Osteocyte (in vitro differentiated cells): ENCODE results near the gene ITFG1. TPM values are rescaled to one million over a fixed set of nuclear protein-coding genes. Genes with fewer than 3 reads are reported as not detected.
A peak's percentile ranks its signal among the peaks of the same experiment; 100 is the strongest.

Experiments
- DNase-seq: peaks from one replicate; pipeline ENCODE4 v3.0.0; 2021; ENCODE audit warnings: mixed read lengths; ENCODE audit not compliant: unreplicated experiment; ENCODE audit errors: extremely low spot score
- H3K27ac Mint-ChIP-seq: one replicate; pipeline ENCODE4 v1.8.0; 2021; ENCODE audit warnings: mild to moderate bottlenecking, mixed read lengths; ENCODE audit not compliant: unreplicated experiment
- H3K27me3 Mint-ChIP-seq: one replicate; pipeline ENCODE4 v1.8.0; 2021; ENCODE audit warnings: mixed read lengths; ENCODE audit not compliant: unreplicated experiment
- H3K36me3 Mint-ChIP-seq: one replicate; pipeline ENCODE4 v1.8.0; 2021; ENCODE audit warnings: mixed read lengths; ENCODE audit not compliant: unreplicated experiment
- H3K4me1 Mint-ChIP-seq: one replicate; pipeline ENCODE4 v1.8.0; 2021; ENCODE audit warnings: mixed read lengths; ENCODE audit not compliant: unreplicated experiment
- H3K4me3 Mint-ChIP-seq: one replicate; pipeline ENCODE4 v1.8.0; 2021; ENCODE audit warnings: mild to moderate bottlenecking, moderate library complexity, mixed read lengths; ENCODE audit not compliant: unreplicated experiment
- H3K9me3 Mint-ChIP-seq: one replicate; pipeline ENCODE4 v1.8.0; 2021; ENCODE audit warnings: mixed read lengths; ENCODE audit not compliant: unreplicated experiment
- total RNA-seq: library from RNA; stranded (reverse); gene quantifications from 2 replicates; pipeline ENCODE4 v1.2.1, GENCODE V29; 2021
- TF ChIP-seq, protein P1 (sequence below): fragments of 200-600 bp; sonication (generic); IDR thresholded peaks from 2 replicates; pipeline ENCODE4 v1.5.0; 2021; ENCODE audit warnings: antibody characterized with exemption, mild to moderate bottlenecking, moderate library complexity

ITFG1 gene
- total RNA-seq, 1 donor from 2014 or later: 69.5 TPM

DNA sequence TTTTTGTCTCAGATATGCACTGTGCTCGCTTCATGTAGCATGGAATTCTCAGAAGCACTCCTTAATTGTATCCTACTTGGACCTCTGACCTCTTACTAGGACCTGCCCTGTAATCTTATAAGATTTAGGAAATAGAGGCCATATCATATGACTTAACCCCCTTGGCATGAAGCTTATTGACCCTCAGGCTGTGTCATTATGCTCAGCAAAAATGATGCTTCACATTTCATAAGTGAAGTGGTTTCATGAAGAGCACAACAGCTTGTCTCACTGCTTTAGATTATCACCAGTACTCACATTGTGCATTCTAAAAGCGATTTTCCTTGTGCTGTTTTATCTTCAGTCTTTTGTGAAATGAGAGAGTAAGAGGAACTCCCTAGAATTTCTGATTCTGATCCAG is 6.6 kb upstream of the ITFG1 start:
- TF ChIP-seq, protein P1, sequence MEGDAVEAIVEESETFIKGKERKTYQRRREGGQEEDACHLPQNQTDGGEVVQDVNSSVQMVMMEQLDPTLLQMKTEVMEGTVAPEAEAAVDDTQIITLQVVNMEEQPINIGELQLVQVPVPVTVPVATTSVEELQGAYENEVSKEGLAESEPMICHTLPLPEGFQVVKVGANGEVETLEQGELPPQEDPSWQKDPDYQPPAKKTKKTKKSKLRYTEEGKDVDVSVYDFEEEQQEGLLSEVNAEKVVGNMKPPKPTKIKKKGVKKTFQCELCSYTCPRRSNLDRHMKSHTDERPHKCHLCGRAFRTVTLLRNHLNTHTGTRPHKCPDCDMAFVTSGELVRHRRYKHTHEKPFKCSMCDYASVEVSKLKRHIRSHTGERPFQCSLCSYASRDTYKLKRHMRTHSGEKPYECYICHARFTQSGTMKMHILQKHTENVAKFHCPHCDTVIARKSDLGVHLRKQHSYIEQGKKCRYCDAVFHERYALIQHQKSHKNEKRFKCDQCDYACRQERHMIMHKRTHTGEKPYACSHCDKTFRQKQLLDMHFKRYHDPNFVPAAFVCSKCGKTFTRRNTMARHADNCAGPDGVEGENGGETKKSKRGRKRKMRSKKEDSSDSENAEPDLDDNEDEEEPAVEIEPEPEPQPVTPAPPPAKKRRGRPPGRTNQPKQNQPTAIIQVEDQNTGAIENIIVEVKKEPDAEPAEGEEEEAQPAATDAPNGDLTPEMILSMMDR: no peak
- H3K36me3 Mint-ChIP-seq: peaks cover 8% of the 10 kb centered on the region
- peaks cover 34% of the 10 kb centered on the region for H3K4me1 Mint-ChIP-seq
- no peaks in the 10 kb centered on the region for H3K9me3 Mint-ChIP-seq
- DNase-seq: no peak
- H3K27me3 Mint-ChIP-seq: no peaks in the 10 kb centered on the region
- no peak overlapping the region for H3K27ac Mint-ChIP-seq
- no peak overlapping the region for H3K4me3 Mint-ChIP-seq

GRCh38 chr16:47465919-47466630 is 5.2 kb upstream of the ITFG1 start:
- TF ChIP-seq, protein P1: no peak
- H3K27me3 Mint-ChIP-seq: no peaks in the 10 kb centered on the region

GRCh38 chr16:47463771-47464624 is 3.1 kb upstream of the ITFG1 start:
- Mint-ChIP-seq H3K27ac (no peak overlapping the region), H3K4me3 (no peak overlapping the region), H3K9me3 (no peaks in the 10 kb centered on the region), H3K36me3 (peaks cover 6% of the 10 kb centered on the region), H3K4me1 (peaks cover 48% of the 10 kb centered on the region), H3K27me3 (no peaks in the 10 kb centered on the region)
- TF ChIP-seq, protein P1: no peak
- DNase-seq: no peak

More at GRCh38 chr16:47465919-47466630, 5.2 kb upstream of the ITFG1 start:
- H3K9me3 Mint-ChIP-seq: no peaks in the 10 kb centered on the region
- H3K36me3 Mint-ChIP-seq: peaks cover 6% of the 10 kb centered on the region
- DNase-seq: no peak
- no peak overlapping the region for H3K27ac Mint-ChIP-seq
- peaks cover 42% of the 10 kb centered on the region for H3K4me1 Mint-ChIP-seq
- no peak overlapping the region for H3K4me3 Mint-ChIP-seq

GRCh38 chr16:47461598-47462266 is 869 bp upstream of the ITFG1 start:
- Mint-ChIP-seq H3K4me3 (peak overlapping the region; percentile 96), H3K4me1 (peaks cover 43% of the 10 kb centered on the region), H3K27ac (peak overlapping the region; percentile 96), H3K9me3 (no peaks in the 10 kb centered on the region), H3K36me3 (peaks cover 9% of the 10 kb centered on the region), H3K27me3 (no peaks in the 10 kb centered on the region)
- DNase-seq: no peak
- TF ChIP-seq, protein P1: no peak

- Mint-ChIP-seq H3K27ac (peak overlapping the region; percentile 96), H3K36me3 (peaks cover 13% of the 10 kb centered on the region), H3K4me1 (peaks cover 37% of the 10 kb centered on the region), H3K9me3 (no peaks in the 10 kb centered on the region), H3K4me3 (peak overlapping the region; percentile 96), H3K27me3 (no peaks in the 10 kb centered on the region)
- no peak for DNase-seq
- TF ChIP-seq, protein P1: no peak
These were observed 528 bp downstream of the ITFG1 start for GRCh38 chr16:47460359-47460710.
